HepG2 (cell line): ENCODE measurements around the gene AUP1. TPM values are rescaled to one million over a fixed set of nuclear protein-coding genes. Genes with fewer than 3 reads are reported as not detected.

Source experiments
- EEA1 ChIP-seq: sonication (generic); formaldehyde crosslinking; IDR thresholded peaks from 2 replicates; pipeline ENCODE4 v1.5.1; 2020; ENCODE audit warnings: mild to moderate bottlenecking, missing genetic modification reagents, borderline replicate concordance
- GABPB1 ChIP-seq: IDR thresholded peaks from 2 replicates; pipeline ENCODE4 v1.6.1; 2016; ENCODE audit warnings: mild to moderate bottlenecking, missing genetic modification reagents, moderate library complexity, missing compliant biosample characterization
- IRF2 ChIP-seq: IDR thresholded peaks from 2 replicates; pipeline ENCODE4 v1.6.1; 2018; ENCODE audit warnings: missing genetic modification reagents, missing compliant biosample characterization
- XRCC5 ChIP-seq: fragments of 200-400 bp; formaldehyde crosslinking; optimal IDR thresholded peaks from 2 replicates; pipeline ENCODE3; 2017; ENCODE audit warnings: mild to moderate bottlenecking, low read length
- ZBTB1 ChIP-seq: sonication (generic); formaldehyde crosslinking; IDR thresholded peaks from 2 replicates; pipeline ENCODE4 v1.4.0; 2020; ENCODE audit warnings: missing genetic modification reagents, borderline replicate concordance
- ZBTB7B ChIP-seq: sonication (generic); formaldehyde crosslinking; IDR thresholded peaks from 2 replicates; pipeline ENCODE4 v1.4.0; 2020; ENCODE audit warnings: missing genetic modification reagents
- ZFP1 ChIP-seq: IDR thresholded peaks from 2 replicates; pipeline ENCODE4 v1.6.1; 2016
- ZFP82 ChIP-seq: sonication (generic); formaldehyde crosslinking; IDR thresholded peaks from 2 replicates; pipeline ENCODE4 v1.5.1; 2020; ENCODE audit warnings: mild to moderate bottlenecking, missing genetic modification reagents, borderline replicate concordance
- ZFYVE20 ChIP-seq: sonication (generic); formaldehyde crosslinking; IDR thresholded peaks from 2 replicates; pipeline ENCODE4 v1.8.0; 2023; ENCODE audit warnings: low read depth, mild to moderate bottlenecking, moderate library complexity, missing genetic modification reagents, borderline replicate concordance
- ZNF225 ChIP-seq: sonication (generic); formaldehyde crosslinking; IDR thresholded peaks from 2 replicates; pipeline ENCODE4 v1.4.0; 2020; ENCODE audit warnings: mild to moderate bottlenecking, missing genetic modification reagents
- ZNF235 ChIP-seq: sonication (generic); formaldehyde crosslinking; IDR thresholded peaks from 2 replicates; pipeline ENCODE4 v1.8.1; 2023; ENCODE audit warnings: mild to moderate bottlenecking, missing genetic modification reagents, borderline replicate concordance
- ZNF335 ChIP-seq: sonication (generic); formaldehyde crosslinking; IDR thresholded peaks from 2 replicates; pipeline ENCODE4 v1.4.0; 2020; ENCODE audit warnings: missing genetic modification reagents
- ZNF451 ChIP-seq: sonication (generic); formaldehyde crosslinking; IDR thresholded peaks from 2 replicates; pipeline ENCODE4 v1.5.0; 2020; ENCODE audit warnings: mild to moderate bottlenecking, missing genetic modification reagents
- ZZZ3 ChIP-seq: sonication (generic); formaldehyde crosslinking; IDR thresholded peaks from 2 replicates; pipeline ENCODE4 v1.4.0; 2020; ENCODE audit warnings: missing genetic modification reagents, mild to moderate bottlenecking, borderline replicate concordance
- polyA plus RNA-seq, 8 experiments: library from polyadenylated mRNA; depleted of rRNA in 3 of 8; stranded (reverse) in 7 of 8; unstranded in 1 of 8; fragments of >200 nt; fragmentation: Illumina TruSeq in 4 of 8; extraction: Trizol in 4 of 8; gene quantifications; 2 replicates each; pipeline versions ENCODE4 v1.2.1 to v1.2.3, GENCODE V29; 2011 to 2016; ENCODE audit warnings: low read depth in 4 of 8, missing spikeins in 1 of 8, mixed read lengths in 1 of 8; ENCODE audit not compliant: insufficient read depth in 1 of 8
- total RNA-seq, 5 experiments: library from RNA; depleted of rRNA; stranded (reverse); fragments of >200 nt; fragmentation: Illumina TruSeq; extraction: Trizol; gene quantifications; 2 replicates each; pipeline ENCODE4 v1.2.3, GENCODE V29; 2016; ENCODE audit warnings: low read depth in 1 of 5
- TF ChIP-seq, protein P1 (sequence below): IDR thresholded peaks from 2 replicates; pipeline ENCODE4 v1.6.1; 2016; ENCODE audit warnings: mild to moderate bottlenecking, missing biosample characterization, missing genetic modification reagents
- TF ChIP-seq, protein P2 (sequence below): sonication (generic); formaldehyde crosslinking; conservative IDR thresholded peaks from 2 replicates; pipeline ENCODE4 v1.8.1; 2023; ENCODE audit warnings: missing genetic modification reagents
- TF ChIP-seq, protein P3 (sequence below): sonication (generic); formaldehyde crosslinking; IDR thresholded peaks from 2 replicates; pipeline ENCODE4 v1.4.0; 2020; ENCODE audit warnings: missing genetic modification reagents
- TF ChIP-seq, protein P4 (sequence below): sonication (generic); formaldehyde crosslinking; conservative IDR thresholded peaks from 2 replicates; pipeline ENCODE4 v1.4.0; 2020; ENCODE audit warnings: mild to moderate bottlenecking, missing genetic modification reagents, moderate library complexity

The AUP1 gene
- total and polyA plus RNA-seq, 2 of the 13 experiments (the other 11 are each of a cell fraction or from before 2014, with no cell fraction given), result 174 to 267 TPM

DNA sequence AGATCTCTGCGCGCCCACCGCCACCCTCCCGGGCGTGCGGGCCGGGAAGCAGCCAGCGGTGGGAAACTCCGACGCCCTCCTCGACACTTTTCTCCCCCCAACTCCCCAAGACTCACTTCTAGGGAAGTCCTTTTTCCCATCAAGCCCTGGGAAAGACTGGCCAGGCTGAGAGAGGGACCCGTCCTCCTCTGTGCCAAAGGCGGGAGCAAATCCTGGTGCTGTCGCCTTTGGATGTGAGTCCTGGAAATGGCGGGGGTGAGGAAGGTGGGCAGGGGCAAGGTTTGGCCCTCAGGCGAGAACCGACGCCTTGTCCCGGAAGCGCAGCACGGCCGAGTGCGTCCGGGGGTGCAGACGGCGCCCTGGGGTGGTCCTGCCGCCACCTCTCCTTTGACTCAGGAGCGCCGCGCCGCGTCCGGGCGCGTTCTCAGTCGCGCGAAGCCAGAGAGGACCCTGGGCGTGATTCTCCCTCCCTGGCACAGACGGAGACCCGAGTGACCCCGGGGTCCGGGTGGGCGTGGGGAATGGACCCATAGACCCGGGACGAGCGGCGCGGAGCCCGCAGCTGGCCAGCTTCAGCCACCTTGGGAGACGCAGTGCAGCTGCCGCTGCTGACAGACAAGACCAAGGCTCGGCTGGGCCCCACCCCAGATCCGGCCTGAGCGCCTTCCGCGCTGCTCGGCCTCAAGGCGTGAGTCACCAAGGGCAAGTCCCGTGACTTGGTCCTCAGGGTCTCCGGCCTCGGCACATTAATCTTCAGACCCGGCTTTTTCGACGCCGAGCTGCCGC lies 26.6 kb downstream of the AUP1 start (continued):
- peak; percentile 54; the same call in 1 of the 2 replicates for TF ChIP-seq ZNF235
- TF ChIP-seq EEA1, result peak; percentile 94; the same call in 1 of the 2 replicates
- TF ChIP-seq ZFYVE20 (CRISPR knock-in tag), result no peak
- TF ChIP-seq ZBTB1 (CRISPR knock-in tag), result no peak
- TF ChIP-seq, protein P1, sequence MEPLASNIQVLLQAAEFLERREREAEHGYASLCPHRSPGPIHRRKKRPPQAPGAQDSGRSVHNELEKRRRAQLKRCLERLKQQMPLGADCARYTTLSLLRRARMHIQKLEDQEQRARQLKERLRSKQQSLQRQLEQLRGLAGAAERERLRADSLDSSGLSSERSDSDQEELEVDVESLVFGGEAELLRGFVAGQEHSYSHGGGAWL (CRISPR knock-in tag), result peak; percentile 80
- peak; percentile 15; the same call in 1 of the 2 replicates for TF ChIP-seq IRF2 (CRISPR knock-in tag)
- peak; percentile 97 for TF ChIP-seq ZBTB7B
- peak; percentile 89; the same call in 1 of the 2 replicates for TF ChIP-seq ZFP82 (CRISPR knock-in tag)
- TF ChIP-seq, protein P2, sequence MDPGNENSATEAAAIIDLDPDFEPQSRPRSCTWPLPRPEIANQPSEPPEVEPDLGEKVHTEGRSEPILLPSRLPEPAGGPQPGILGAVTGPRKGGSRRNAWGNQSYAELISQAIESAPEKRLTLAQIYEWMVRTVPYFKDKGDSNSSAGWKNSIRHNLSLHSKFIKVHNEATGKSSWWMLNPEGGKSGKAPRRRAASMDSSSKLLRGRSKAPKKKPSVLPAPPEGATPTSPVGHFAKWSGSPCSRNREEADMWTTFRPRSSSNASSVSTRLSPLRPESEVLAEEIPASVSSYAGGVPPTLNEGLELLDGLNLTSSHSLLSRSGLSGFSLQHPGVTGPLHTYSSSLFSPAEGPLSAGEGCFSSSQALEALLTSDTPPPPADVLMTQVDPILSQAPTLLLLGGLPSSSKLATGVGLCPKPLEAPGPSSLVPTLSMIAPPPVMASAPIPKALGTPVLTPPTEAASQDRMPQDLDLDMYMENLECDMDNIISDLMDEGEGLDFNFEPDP, result 0 out of 2 replicates have a peak, but pooled peaks have one; percentile 93
- TF ChIP-seq, protein P3, sequence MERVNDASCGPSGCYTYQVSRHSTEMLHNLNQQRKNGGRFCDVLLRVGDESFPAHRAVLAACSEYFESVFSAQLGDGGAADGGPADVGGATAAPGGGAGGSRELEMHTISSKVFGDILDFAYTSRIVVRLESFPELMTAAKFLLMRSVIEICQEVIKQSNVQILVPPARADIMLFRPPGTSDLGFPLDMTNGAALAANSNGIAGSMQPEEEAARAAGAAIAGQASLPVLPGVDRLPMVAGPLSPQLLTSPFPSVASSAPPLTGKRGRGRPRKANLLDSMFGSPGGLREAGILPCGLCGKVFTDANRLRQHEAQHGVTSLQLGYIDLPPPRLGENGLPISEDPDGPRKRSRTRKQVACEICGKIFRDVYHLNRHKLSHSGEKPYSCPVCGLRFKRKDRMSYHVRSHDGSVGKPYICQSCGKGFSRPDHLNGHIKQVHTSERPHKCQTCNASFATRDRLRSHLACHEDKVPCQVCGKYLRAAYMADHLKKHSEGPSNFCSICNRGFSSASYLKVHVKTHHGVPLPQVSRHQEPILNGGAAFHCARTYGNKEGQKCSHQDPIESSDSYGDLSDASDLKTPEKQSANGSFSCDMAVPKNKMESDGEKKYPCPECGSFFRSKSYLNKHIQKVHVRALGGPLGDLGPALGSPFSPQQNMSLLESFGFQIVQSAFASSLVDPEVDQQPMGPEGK (CRISPR knock-in tag), result peak; percentile 73
- TF ChIP-seq, protein P4, sequence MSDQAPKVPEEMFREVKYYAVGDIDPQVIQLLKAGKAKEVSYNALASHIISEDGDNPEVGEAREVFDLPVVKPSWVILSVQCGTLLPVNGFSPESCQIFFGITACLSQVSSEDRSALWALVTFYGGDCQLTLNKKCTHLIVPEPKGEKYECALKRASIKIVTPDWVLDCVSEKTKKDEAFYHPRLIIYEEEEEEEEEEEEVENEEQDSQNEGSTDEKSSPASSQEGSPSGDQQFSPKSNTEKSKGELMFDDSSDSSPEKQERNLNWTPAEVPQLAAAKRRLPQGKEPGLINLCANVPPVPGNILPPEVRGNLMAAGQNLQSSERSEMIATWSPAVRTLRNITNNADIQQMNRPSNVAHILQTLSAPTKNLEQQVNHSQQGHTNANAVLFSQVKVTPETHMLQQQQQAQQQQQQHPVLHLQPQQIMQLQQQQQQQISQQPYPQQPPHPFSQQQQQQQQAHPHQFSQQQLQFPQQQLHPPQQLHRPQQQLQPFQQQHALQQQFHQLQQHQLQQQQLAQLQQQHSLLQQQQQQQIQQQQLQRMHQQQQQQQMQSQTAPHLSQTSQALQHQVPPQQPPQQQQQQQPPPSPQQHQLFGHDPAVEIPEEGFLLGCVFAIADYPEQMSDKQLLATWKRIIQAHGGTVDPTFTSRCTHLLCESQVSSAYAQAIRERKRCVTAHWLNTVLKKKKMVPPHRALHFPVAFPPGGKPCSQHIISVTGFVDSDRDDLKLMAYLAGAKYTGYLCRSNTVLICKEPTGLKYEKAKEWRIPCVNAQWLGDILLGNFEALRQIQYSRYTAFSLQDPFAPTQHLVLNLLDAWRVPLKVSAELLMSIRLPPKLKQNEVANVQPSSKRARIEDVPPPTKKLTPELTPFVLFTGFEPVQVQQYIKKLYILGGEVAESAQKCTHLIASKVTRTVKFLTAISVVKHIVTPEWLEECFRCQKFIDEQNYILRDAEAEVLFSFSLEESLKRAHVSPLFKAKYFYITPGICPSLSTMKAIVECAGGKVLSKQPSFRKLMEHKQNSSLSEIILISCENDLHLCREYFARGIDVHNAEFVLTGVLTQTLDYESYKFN (CRISPR knock-in tag), result peak; percentile 73; the same call in 1 of the 2 replicates
- TF ChIP-seq GABPB1 (CRISPR knock-in tag), result peak; percentile 92
- peak; percentile 75; the same call in 1 of the 2 replicates for TF ChIP-seq ZNF451 (CRISPR knock-in tag)
- TF ChIP-seq ZFP1 (CRISPR knock-in tag), result 0 out of 2 replicates have a peak, but pooled peaks have one; percentile 8
- peak; percentile 87 for TF ChIP-seq ZNF225 (CRISPR knock-in tag)
- TF ChIP-seq ZNF335 (CRISPR knock-in tag), result no peak; the same call in 1 of the 2 replicates
- TF ChIP-seq XRCC5, result peak; percentile 18
- 0 out of 2 replicates have a peak, but pooled peaks have one; percentile 22 for TF ChIP-seq ZZZ3 (CRISPR knock-in tag)
